HepG2 (cell line): ENCODE results near the gene GNAI2. TPM values are rescaled to one million over a fixed set of nuclear protein-coding genes. Genes with fewer than 3 reads are reported as not detected.

Experiments
- BHLHE40 ChIP-seq: IDR thresholded peaks from 2 replicates; pipeline ENCODE4 v1.6.1; 2011; ENCODE audit warnings: low read length, improper control_type of control experiment
- CBX2 ChIP-seq, 2 experiments: fragments of 200-600 bp in 1 of 2; sonication (generic); formaldehyde crosslinking in 1 of 2; IDR thresholded peaks; 2 replicates each; pipeline versions ENCODE4 v1.7.0 to v1.8.1; 2018 to 2022; ENCODE audit warnings: low read depth in 2 of 2, low read length in 1 of 2, mild to moderate bottlenecking in 1 of 2, missing genetic modification reagents in 1 of 2
- CCDC6 ChIP-seq: sonication (generic); formaldehyde crosslinking; IDR thresholded peaks from 2 replicates; pipeline ENCODE4 v1.8.1; 2022; ENCODE audit warnings: mild to moderate bottlenecking, missing genetic modification reagents, moderate library complexity
- CENPBD1 ChIP-seq: sonication (generic); formaldehyde crosslinking; IDR thresholded peaks from 2 replicates; pipeline ENCODE4 v1.8.0; 2022; ENCODE audit warnings: missing genetic modification reagents, low read depth, mild to moderate bottlenecking, borderline replicate concordance
- HMGXB4 ChIP-seq, 2 experiments: sonication (generic) in 1 of 2; formaldehyde crosslinking in 1 of 2; IDR thresholded peaks; 2 replicates each; pipeline versions ENCODE4 v1.4.0 to v1.6.1; 2018 to 2020; ENCODE audit warnings: missing genetic modification reagents in 2 of 2, borderline replicate concordance in 1 of 2, low read depth in 1 of 2, mild to moderate bottlenecking in 1 of 2, missing biosample characterization in 1 of 2
- ISL2 ChIP-seq: sonication (generic); formaldehyde crosslinking; IDR thresholded peaks from 2 replicates; pipeline ENCODE4 v1.5.0; 2020; ENCODE audit warnings: missing genetic modification reagents
- MAF1 ChIP-seq: sonication (generic); formaldehyde crosslinking; IDR thresholded peaks from 2 replicates; pipeline ENCODE4 v1.5.0; 2020; ENCODE audit warnings: missing genetic modification reagents, borderline replicate concordance
- MXD3 ChIP-seq: IDR thresholded peaks from 2 replicates; pipeline ENCODE4 v1.6.1; 2016; ENCODE audit warnings: mild to moderate bottlenecking, missing biosample characterization, missing genetic modification reagents
- SNAPC5 ChIP-seq: sonication (generic); formaldehyde crosslinking; IDR thresholded peaks from 2 replicates; pipeline ENCODE4 v1.8.1; 2023; ENCODE audit warnings: mild to moderate bottlenecking, missing genetic modification reagents, borderline replicate concordance
- SP4 ChIP-seq: sonication (generic); formaldehyde crosslinking; IDR thresholded peaks from 2 replicates; pipeline ENCODE4 v1.8.1; 2023; ENCODE audit warnings: mild to moderate bottlenecking, missing genetic modification reagents
- XRCC5 ChIP-seq: fragments of 200-400 bp; formaldehyde crosslinking; optimal IDR thresholded peaks from 2 replicates; pipeline ENCODE3; 2017; ENCODE audit warnings: mild to moderate bottlenecking, low read length
- ZBTB20 ChIP-seq: sonication (generic); formaldehyde crosslinking; IDR thresholded peaks from 2 replicates; pipeline ENCODE4 v1.8.1; 2023; ENCODE audit warnings: missing genetic modification reagents, low read depth, mild to moderate bottlenecking, borderline replicate concordance
- ZBTB7B ChIP-seq: sonication (generic); formaldehyde crosslinking; IDR thresholded peaks from 2 replicates; pipeline ENCODE4 v1.4.0; 2020; ENCODE audit warnings: missing genetic modification reagents
- ZNF121 ChIP-seq: sonication (generic); formaldehyde crosslinking; IDR thresholded peaks from 2 replicates; pipeline ENCODE4 v1.5.0; 2020; ENCODE audit warnings: mild to moderate bottlenecking, missing genetic modification reagents
- ZNF280B ChIP-seq: sonication (generic); formaldehyde crosslinking; IDR thresholded peaks from 2 replicates; pipeline ENCODE4 v1.5.0; 2020; ENCODE audit warnings: missing genetic modification reagents, mild to moderate bottlenecking, borderline replicate concordance
- polyA plus RNA-seq, 8 experiments: library from polyadenylated mRNA; depleted of rRNA in 3 of 8; stranded (reverse) in 7 of 8; unstranded in 1 of 8; fragments of >200 nt; fragmentation: Illumina TruSeq in 4 of 8; extraction: Trizol in 4 of 8; gene quantifications; 2 replicates each; pipeline versions ENCODE4 v1.2.1 to v1.2.3, GENCODE V29; 2011 to 2016; ENCODE audit warnings: low read depth in 4 of 8, missing spikeins in 1 of 8, mixed read lengths in 1 of 8; ENCODE audit not compliant: insufficient read depth in 1 of 8
- total RNA-seq, 5 experiments: library from RNA; depleted of rRNA; stranded (reverse); fragments of >200 nt; fragmentation: Illumina TruSeq; extraction: Trizol; gene quantifications; 2 replicates each; pipeline ENCODE4 v1.2.3, GENCODE V29; 2016; ENCODE audit warnings: low read depth in 1 of 5
- TF ChIP-seq, protein P1 (sequence below): sonication (generic); formaldehyde crosslinking; IDR thresholded peaks from 2 replicates; pipeline ENCODE4 v1.5.0; 2020; ENCODE audit warnings: missing genetic modification reagents
- TF ChIP-seq, protein P2 (sequence below): sonication (generic); formaldehyde crosslinking; IDR thresholded peaks from 2 replicates; pipeline ENCODE4 v1.4.0; 2020; ENCODE audit warnings: missing genetic modification reagents
- TF ChIP-seq, protein P3 (sequence below): sonication (generic); formaldehyde crosslinking; IDR thresholded peaks from 2 replicates; pipeline ENCODE4 v1.5.0; 2020; ENCODE audit warnings: mild to moderate bottlenecking, missing genetic modification reagents

The GNAI2 gene
- total and polyA plus RNA-seq, 2 of the 13 experiments (the other 11 are each of a cell fraction or from before 2014, with no cell fraction given) = 51.1 to 66.2 TPM

GRCh38 chr3:50195501-50196252, 40.3 kb upstream of the GNAI2 start (continued):
- TF ChIP-seq, protein P1, sequence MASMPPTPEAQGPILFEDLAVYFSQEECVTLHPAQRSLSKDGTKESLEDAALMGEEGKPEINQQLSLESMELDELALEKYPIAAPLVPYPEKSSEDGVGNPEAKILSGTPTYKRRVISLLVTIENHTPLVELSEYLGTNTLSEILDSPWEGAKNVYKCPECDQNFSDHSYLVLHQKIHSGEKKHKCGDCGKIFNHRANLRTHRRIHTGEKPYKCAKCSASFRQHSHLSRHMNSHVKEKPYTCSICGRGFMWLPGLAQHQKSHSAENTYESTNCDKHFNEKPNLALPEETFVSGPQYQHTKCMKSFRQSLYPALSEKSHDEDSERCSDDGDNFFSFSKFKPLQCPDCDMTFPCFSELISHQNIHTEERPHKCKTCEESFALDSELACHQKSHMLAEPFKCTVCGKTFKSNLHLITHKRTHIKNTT (CRISPR knock-in tag) = no peak
- peak; percentile 58 for TF ChIP-seq XRCC5
- 0 out of 2 replicates have a peak, but pooled peaks have one; percentile 89 for TF ChIP-seq SNAPC5
- TF ChIP-seq SP4 (CRISPR knock-in tag) = peak; percentile 42
- TF ChIP-seq CCDC6 (CRISPR knock-in tag) = peak; percentile 78
- TF ChIP-seq ISL2 (CRISPR knock-in tag) = peak; percentile 5; the same call in 1 of the 2 replicates
- no peak for TF ChIP-seq MAF1 (CRISPR knock-in tag)
- TF ChIP-seq MXD3 = 0 out of 2 replicates have a peak, but pooled peaks have one; percentile 52
- TF ChIP-seq CENPBD1 = no peak
- peak; percentile 49; the same call in 1 of the 2 replicates for TF ChIP-seq ZNF280B (CRISPR knock-in tag)
- TF ChIP-seq BHLHE40 = peak; percentile 48; the same call in 1 of the 2 replicates
- TF ChIP-seq, protein P2, sequence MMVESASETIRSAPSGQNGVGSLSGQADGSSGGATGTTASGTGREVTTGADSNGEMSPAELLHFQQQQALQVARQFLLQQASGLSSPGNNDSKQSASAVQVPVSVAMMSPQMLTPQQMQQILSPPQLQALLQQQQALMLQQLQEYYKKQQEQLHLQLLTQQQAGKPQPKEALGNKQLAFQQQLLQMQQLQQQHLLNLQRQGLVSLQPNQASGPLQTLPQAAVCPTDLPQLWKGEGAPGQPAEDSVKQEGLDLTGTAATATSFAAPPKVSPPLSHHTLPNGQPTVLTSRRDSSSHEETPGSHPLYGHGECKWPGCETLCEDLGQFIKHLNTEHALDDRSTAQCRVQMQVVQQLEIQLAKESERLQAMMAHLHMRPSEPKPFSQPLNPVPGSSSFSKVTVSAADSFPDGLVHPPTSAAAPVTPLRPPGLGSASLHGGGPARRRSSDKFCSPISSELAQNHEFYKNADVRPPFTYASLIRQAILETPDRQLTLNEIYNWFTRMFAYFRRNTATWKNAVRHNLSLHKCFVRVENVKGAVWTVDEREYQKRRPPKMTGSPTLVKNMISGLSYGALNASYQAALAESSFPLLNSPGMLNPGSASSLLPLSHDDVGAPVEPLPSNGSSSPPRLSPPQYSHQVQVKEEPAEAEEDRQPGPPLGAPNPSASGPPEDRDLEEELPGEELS = peak; percentile 87
- TF ChIP-seq CBX2 (IDR thresholded peaks at IDR 0.05; ENCODE audit: low read depth, low read length) = no peak
- TF ChIP-seq CBX2 (CRISPR knock-in tag; IDR thresholded peaks at IDR 0.05; ENCODE audit: low read depth) = no peak
- TF ChIP-seq HMGXB4 (CRISPR knock-in tag; IDR thresholded peaks at IDR 0.05; ENCODE audit: borderline replicate concordance in 1 of 2, low read depth in 1 of 2) = peak; percentile 54 to 75; a peak in 3 of 4 replicates
- no peak for TF ChIP-seq ZNF121 (CRISPR knock-in tag)
- peak; percentile 88; the same call in 1 of the 2 replicates for TF ChIP-seq ZBTB7B (CRISPR knock-in tag)
- TF ChIP-seq, protein P3, sequence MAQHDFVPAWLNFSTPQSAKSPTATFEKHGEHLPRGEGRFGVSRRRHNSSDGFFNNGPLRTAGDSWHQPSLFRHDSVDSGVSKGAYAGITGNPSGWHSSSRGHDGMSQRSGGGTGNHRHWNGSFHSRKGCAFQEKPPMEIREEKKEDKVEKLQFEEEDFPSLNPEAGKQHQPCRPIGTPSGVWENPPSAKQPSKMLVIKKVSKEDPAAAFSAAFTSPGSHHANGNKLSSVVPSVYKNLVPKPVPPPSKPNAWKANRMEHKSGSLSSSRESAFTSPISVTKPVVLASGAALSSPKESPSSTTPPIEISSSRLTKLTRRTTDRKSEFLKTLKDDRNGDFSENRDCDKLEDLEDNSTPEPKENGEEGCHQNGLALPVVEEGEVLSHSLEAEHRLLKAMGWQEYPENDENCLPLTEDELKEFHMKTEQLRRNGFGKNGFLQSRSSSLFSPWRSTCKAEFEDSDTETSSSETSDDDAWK = no peak
- TF ChIP-seq ZBTB20 (CRISPR knock-in tag) = peak; percentile 73
